Glutamatergic neuron (in vitro differentiated cells): ENCODE measurements around the gene DNAJC27. TPM values are rescaled to one million over a fixed set of nuclear protein-coding genes. Genes with fewer than 3 reads are reported as not detected.
A peak's percentile ranks its signal among the peaks of the same experiment; 100 is the strongest.

Experiments
- DNase-seq: peaks from one replicate; pipeline ENCODE4 v3.0.0; 2022
- H3K27ac Mint-ChIP-seq: one replicate; pipeline ENCODE4 v1.8.0; 2020; ENCODE audit warnings: mild to moderate bottlenecking, mixed read lengths, inconsistent platforms; ENCODE audit not compliant: unreplicated experiment
- H3K27me3 Mint-ChIP-seq: one replicate; pipeline ENCODE4 v1.8.0; 2020; ENCODE audit warnings: mild to moderate bottlenecking, moderate library complexity, mixed read lengths, inconsistent platforms; ENCODE audit not compliant: unreplicated experiment
- H3K36me3 Mint-ChIP-seq: one replicate; pipeline ENCODE4 v1.8.0; 2020; ENCODE audit warnings: mild to moderate bottlenecking, mixed read lengths, inconsistent platforms; ENCODE audit not compliant: unreplicated experiment
- H3K4me1 Mint-ChIP-seq: one replicate; pipeline ENCODE4 v1.8.0; 2020; ENCODE audit warnings: mild to moderate bottlenecking, low read depth, mixed read lengths, inconsistent platforms; ENCODE audit not compliant: unreplicated experiment
- H3K4me3 Mint-ChIP-seq: one replicate; pipeline ENCODE4 v1.8.0; 2020; ENCODE audit warnings: mild to moderate bottlenecking, mixed read lengths, inconsistent platforms; ENCODE audit not compliant: unreplicated experiment
- H3K9me3 Mint-ChIP-seq: one replicate; pipeline ENCODE4 v1.8.0; 2020; ENCODE audit warnings: mild to moderate bottlenecking, moderate library complexity, mixed read lengths, inconsistent platforms; ENCODE audit not compliant: unreplicated experiment
- total RNA-seq: library from RNA; stranded (reverse); fragmentation: NEBNext Ultra II Directional; extraction: Animal tissue kit (Norgen Biotek cat#: 25700); gene quantifications from one replicate; pipeline ENCODE4 v1.2.1, GENCODE V29; 2021; ENCODE audit not compliant: unreplicated experiment
- TF ChIP-seq, protein P1 (sequence below): fragments of 200-600 bp; sonication (generic); IDR thresholded peaks from one replicate; pipeline ENCODE4 v1.5.0; 2021; ENCODE audit not compliant: partially characterized antibody, unreplicated experiment

Gene DNAJC27
- total RNA-seq, 1 donor from 2014 or later = 17.9 TPM

DNA sequence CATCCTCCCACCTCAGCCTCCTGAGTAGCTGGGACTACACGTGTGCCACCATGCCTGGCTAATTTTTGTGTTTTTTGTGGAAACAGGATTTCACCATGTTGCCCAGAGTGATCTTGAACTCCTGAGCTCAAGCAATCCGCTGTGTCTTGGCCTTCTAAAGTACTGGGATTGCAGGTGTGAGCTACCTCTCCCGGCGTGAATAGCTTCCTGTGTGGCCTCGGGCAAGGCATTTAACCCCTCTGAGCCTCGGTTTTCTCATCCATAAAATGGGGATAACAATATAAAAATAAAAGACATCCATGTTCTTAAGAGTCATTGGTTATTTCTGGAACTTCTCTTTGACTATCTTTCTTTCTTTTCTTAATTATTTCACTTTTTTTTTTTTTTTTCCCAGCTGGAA lies 32.4 kb downstream of the DNAJC27 start:
- Mint-ChIP-seq H3K27ac (no peak overlapping the region), H3K27me3 (no peaks in the 10 kb centered on the region), H3K4me1 (peaks cover 4% of the 10 kb centered on the region), H3K4me3 (no peak overlapping the region), H3K36me3 (no peaks in the 10 kb centered on the region), H3K9me3 (no peaks in the 10 kb centered on the region)
- TF ChIP-seq, protein P1, sequence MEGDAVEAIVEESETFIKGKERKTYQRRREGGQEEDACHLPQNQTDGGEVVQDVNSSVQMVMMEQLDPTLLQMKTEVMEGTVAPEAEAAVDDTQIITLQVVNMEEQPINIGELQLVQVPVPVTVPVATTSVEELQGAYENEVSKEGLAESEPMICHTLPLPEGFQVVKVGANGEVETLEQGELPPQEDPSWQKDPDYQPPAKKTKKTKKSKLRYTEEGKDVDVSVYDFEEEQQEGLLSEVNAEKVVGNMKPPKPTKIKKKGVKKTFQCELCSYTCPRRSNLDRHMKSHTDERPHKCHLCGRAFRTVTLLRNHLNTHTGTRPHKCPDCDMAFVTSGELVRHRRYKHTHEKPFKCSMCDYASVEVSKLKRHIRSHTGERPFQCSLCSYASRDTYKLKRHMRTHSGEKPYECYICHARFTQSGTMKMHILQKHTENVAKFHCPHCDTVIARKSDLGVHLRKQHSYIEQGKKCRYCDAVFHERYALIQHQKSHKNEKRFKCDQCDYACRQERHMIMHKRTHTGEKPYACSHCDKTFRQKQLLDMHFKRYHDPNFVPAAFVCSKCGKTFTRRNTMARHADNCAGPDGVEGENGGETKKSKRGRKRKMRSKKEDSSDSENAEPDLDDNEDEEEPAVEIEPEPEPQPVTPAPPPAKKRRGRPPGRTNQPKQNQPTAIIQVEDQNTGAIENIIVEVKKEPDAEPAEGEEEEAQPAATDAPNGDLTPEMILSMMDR = no peak
- DNase-seq = no peak

DNA sequence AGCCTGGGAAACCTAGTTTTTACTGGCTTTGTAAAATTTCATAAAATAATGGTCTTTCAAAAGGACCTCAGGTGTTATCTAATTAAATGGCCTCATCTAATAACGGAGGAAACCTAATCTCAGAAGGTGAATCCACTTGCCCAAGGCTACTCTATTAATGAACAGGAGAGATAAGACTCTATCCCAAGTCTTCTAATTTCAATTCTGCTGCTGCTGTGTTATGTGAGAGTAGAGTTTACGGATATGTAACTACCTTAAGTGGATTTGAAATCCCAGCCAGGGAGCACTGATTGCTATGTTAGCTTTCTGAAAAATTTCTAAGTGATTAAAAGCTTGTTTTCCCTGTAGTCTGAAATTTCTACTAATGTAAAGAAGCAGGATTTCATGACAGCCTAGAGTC lies 34.5 kb downstream of the DNAJC27 start:
- H3K27ac Mint-ChIP-seq = no peak overlapping the region
- no peak overlapping the region for H3K4me3 Mint-ChIP-seq
- no peak for DNase-seq

DNA sequence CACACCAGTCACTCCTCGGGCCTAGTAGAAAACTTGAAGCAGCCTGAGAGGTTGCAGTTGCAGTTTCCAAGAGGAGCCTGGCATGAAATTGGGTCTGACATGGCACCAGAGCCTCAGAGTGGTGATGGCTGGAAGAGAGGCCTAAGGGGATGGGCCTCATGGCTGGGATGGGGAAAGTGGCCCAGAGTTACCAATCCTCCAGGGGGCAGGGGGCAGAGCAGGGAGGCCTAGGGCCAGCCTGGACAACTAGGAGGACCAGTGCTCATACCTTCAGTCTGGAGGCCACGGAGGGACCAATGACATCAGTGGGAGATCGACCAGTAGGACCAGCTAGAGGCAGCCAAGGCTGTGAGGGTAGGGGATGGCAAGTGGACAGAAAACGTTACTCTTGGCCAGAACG lies 36.6 kb downstream of the DNAJC27 start:
- Mint-ChIP-seq H3K4me3 (no peak overlapping the region), H3K9me3 (peaks cover 3% of the 10 kb centered on the region), H3K36me3 (no peaks in the 10 kb centered on the region), H3K27ac (no peak overlapping the region), H3K4me1 (peaks cover 9% of the 10 kb centered on the region), H3K27me3 (no peaks in the 10 kb centered on the region)
- TF ChIP-seq, protein P1 = no peak
- DNase-seq = no peak

More for the DNA sequence above, 34.5 kb downstream of the DNAJC27 start:
- Mint-ChIP-seq H3K9me3 (no peaks in the 10 kb centered on the region), H3K36me3 (no peaks in the 10 kb centered on the region), H3K4me1 (no peaks in the 10 kb centered on the region), H3K27me3 (no peaks in the 10 kb centered on the region)
- TF ChIP-seq, protein P1 = no peak

DNA sequence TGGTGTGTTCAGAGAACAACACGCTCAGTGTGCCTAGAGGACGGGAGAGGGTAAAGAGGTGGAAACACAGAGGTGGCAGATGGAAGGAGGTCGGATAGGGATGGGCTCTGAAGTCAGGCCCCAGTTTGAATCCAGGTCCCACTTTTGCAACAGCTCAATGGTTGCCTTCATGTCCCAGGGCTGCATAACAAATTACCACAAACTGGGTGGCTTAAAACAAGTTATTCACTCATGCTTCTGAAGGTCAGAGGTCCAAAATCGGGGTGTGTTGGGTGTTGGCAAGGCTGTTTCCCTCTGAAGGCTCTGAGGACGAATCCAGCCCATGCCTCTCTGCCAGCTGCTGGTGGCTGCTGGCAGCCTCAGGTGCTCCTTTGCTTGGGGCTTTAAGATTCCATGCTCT lies 39.0 kb downstream of the DNAJC27 start:
- H3K9me3 Mint-ChIP-seq = peaks cover 3% of the 10 kb centered on the region
- H3K36me3 Mint-ChIP-seq = no peaks in the 10 kb centered on the region
- no peak overlapping the region for H3K4me3 Mint-ChIP-seq
- H3K27ac Mint-ChIP-seq = no peak overlapping the region
- TF ChIP-seq, protein P1 = no peak
- H3K4me1 Mint-ChIP-seq = peaks cover 15% of the 10 kb centered on the region
- H3K27me3 Mint-ChIP-seq = no peaks in the 10 kb centered on the region
- DNase-seq = no peak

DNA sequence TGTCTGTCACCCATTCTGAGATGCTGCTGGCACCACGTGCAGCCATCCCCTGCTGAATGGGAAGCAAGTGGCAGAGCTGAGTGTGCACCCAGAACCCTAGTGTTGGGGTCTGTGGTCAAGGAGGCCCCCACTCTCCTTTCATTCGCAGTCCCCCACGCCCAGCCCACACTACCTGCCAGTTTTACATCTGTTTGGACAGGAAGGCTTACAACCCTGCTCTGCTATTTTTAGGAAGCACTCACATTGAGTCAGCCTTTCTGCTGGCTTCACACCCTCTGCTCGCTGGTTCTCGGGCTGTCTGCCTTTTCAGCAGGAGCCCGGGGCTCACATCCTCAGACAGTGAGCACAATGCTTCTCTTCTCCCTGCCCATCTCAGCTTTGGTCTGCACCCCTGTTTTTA lies 41.0 kb downstream of the DNAJC27 start:
- Mint-ChIP-seq H3K9me3 (peaks cover 3% of the 10 kb centered on the region), H3K4me3 (peak overlapping the region; percentile 61), H3K27ac (no peak overlapping the region), H3K4me1 (peaks cover 23% of the 10 kb centered on the region), H3K27me3 (no peaks in the 10 kb centered on the region), H3K36me3 (no peaks in the 10 kb centered on the region)
- no peak for DNase-seq
- TF ChIP-seq, protein P1 = no peak
